Panc1 (cell line): ENCODE results near the gene WSB1.

Experiments used
- POLR2AphosphoS5 ChIP-seq: IDR thresholded peaks from 2 replicates; pipeline ENCODE4 v1.6.1; 2012; ENCODE audit warnings: mild to moderate bottlenecking, low read depth, low read length, moderate library complexity
- SIN3A ChIP-seq: IDR thresholded peaks from 2 replicates; pipeline ENCODE4 v1.6.1; 2012; ENCODE audit warnings: low read depth, mild to moderate bottlenecking, low read length, moderate library complexity, borderline replicate concordance; ENCODE audit not compliant: insufficient read depth
- TF ChIP-seq, protein P1 (sequence below): fragments of 450-650 bp; IDR thresholded peaks from 2 replicates; pipeline ENCODE4 v1.5.1; 2017; ENCODE audit warnings: mild to moderate bottlenecking

GRCh38 chr17:27352448-27353032 lies 58.6 kb downstream of the WSB1 start:
- TF ChIP-seq, protein P1, sequence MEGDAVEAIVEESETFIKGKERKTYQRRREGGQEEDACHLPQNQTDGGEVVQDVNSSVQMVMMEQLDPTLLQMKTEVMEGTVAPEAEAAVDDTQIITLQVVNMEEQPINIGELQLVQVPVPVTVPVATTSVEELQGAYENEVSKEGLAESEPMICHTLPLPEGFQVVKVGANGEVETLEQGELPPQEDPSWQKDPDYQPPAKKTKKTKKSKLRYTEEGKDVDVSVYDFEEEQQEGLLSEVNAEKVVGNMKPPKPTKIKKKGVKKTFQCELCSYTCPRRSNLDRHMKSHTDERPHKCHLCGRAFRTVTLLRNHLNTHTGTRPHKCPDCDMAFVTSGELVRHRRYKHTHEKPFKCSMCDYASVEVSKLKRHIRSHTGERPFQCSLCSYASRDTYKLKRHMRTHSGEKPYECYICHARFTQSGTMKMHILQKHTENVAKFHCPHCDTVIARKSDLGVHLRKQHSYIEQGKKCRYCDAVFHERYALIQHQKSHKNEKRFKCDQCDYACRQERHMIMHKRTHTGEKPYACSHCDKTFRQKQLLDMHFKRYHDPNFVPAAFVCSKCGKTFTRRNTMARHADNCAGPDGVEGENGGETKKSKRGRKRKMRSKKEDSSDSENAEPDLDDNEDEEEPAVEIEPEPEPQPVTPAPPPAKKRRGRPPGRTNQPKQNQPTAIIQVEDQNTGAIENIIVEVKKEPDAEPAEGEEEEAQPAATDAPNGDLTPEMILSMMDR, result no peak
- no peak for TF ChIP-seq POLR2AphosphoS5
- TF ChIP-seq SIN3A, result no peak
